Measurements from ENCODE around the gene TRIM67.

DNA sequence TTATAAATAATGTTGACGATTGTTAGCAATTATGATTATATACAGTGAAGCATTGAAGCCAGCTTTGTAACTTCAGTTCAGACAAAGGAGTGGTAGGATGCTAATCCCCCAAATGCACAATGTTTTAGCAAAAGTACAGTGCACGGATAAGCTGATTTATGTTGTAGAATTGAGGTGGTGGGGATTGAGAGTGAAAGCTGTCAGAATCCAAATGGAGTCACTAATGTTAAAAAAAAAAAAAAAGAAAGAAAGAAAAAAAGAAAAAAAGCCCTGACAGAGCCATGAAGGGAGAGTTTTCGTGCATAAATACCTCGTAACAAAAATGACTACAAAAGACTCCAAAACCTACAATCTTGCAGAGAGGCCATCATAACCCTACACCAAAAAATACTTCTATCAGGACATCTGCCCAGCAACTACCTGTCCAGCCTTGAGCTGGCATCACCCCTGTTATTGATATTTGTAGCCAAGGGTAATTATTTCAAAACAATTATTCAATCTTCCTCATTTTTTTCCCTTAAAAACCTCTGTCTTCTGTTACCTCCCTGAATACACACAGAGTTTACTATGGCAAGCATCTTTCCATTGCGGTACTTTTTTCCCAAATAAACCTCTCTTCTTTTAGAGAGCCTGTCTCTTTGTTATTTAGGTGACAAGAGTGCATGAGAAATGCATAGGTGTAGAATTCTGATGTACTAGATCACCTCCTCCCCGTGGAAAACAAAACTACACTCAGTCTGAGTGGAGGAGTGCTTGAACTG is 2.5 kb upstream of the TRIM67 start:
- TF ChIP-seq, protein P1, sequence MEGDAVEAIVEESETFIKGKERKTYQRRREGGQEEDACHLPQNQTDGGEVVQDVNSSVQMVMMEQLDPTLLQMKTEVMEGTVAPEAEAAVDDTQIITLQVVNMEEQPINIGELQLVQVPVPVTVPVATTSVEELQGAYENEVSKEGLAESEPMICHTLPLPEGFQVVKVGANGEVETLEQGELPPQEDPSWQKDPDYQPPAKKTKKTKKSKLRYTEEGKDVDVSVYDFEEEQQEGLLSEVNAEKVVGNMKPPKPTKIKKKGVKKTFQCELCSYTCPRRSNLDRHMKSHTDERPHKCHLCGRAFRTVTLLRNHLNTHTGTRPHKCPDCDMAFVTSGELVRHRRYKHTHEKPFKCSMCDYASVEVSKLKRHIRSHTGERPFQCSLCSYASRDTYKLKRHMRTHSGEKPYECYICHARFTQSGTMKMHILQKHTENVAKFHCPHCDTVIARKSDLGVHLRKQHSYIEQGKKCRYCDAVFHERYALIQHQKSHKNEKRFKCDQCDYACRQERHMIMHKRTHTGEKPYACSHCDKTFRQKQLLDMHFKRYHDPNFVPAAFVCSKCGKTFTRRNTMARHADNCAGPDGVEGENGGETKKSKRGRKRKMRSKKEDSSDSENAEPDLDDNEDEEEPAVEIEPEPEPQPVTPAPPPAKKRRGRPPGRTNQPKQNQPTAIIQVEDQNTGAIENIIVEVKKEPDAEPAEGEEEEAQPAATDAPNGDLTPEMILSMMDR (IDR thresholded peaks at IDR 0.05), result no peak
- TF ChIP-seq POLR2A (IDR thresholded peaks at IDR 0.05) (no peak), EP300 (IDR thresholded peaks at IDR 0.05) (no peak)
